NCI-H187 treated with DMSO at 0.1 percent for 48 hours (cell line): ENCODE results near the gene CCT3.
"Not testable (repeated sequence)": the region's sequence is repeated elsewhere in the genome, so short reads cannot be mapped to it uniquely, and the experiment has no call there.

ENCODE experiments used
- DNase-seq: peaks from one replicate; lab custom pipeline; 2025; lab: John Stamatoyannopoulos, UW

Gene CCT3

GRCh38 chr1:156336242-156336641, 1.9 kb downstream of the CCT3 start:
- DNase-seq = no peak

DNA sequence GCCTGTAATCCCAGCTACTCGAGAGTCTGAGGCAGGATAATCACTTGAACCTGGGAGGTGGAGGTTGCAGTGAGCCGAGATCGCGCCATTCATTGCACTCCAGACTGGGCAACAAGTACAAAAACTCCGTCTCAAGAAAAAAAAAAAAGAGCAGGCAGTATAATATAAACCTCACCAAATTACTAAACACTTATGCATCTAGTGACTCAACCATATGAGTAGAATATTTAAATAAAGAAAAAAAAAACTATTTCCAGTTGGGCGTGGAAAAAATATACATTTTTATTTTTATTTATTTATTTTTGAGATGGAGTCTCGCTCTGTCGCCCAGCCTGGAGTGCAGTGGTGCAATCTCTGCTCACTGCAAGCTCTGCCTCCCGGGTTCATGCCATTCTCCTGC, 14.9 kb downstream of the CCT3 start:
- DNase-seq = not testable (repeated sequence)

GRCh38 chr1:156320560-156320959, 17.5 kb downstream of the CCT3 start:
- DNase-seq = no peak

GRCh38 chr1:156319664-156320063, 18.4 kb downstream of the CCT3 start:
- no peak for DNase-seq

DNA sequence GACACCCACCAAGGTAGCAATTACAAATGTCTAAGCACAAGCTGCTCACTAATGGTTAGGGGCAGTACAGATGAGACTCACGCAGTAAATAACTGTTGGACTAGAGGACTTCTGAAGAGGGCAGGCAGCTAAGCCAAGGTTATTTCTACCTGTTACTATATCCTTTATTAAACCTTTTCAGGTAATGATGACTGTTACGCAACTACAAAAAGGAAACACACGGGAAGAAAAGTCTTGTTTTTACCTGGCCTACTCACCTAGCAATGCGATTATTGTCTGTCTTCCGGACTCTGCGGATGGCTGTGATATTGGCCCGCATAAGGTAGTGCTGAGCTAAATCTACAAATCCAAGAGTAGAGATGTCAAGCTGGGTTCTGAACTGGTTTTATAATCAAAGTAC, 21.2 kb downstream of the CCT3 start:
- DNase-seq = no peak

- DNase-seq = no peak
These were observed 27.1 kb downstream of the CCT3 start for GRCh38 chr1:156310962-156311361.

DNA sequence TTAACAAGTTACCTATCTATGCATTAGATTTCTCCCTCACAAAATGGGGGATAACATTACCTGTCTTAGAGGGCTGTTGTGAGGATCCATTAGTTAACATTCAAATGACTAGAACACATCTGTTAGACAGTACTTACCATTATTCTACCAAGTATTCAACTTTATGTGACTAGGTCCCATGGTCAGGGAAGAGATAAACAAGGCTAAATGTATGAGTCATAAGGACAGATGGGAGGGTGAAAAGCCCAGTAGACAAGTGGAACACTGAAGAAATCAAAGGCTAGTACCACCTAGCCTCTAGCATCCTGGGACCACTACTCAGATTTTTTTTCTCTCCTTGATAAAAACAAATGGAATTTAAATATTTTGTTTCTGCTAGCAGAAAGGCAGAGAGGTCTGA, 30.0 kb downstream of the CCT3 start:
- DNase-seq = no peak

- DNase-seq = no peak
These were observed 32.9 kb downstream of the CCT3 start for GRCh38 chr1:156305215-156305614.

- DNase-seq = no peak
These were observed 34.9 kb downstream of the CCT3 start for GRCh38 chr1:156303241-156303640.

GRCh38 chr1:156298852-156299357, 39.2 kb downstream of the CCT3 start, which contains the start of gene VHLL:
Gene VHLL (minus strand): TSS chr1:156299307. CDS start chr1:156299189, 118 bp downstream.
- DNase-seq = no peak

DNA sequence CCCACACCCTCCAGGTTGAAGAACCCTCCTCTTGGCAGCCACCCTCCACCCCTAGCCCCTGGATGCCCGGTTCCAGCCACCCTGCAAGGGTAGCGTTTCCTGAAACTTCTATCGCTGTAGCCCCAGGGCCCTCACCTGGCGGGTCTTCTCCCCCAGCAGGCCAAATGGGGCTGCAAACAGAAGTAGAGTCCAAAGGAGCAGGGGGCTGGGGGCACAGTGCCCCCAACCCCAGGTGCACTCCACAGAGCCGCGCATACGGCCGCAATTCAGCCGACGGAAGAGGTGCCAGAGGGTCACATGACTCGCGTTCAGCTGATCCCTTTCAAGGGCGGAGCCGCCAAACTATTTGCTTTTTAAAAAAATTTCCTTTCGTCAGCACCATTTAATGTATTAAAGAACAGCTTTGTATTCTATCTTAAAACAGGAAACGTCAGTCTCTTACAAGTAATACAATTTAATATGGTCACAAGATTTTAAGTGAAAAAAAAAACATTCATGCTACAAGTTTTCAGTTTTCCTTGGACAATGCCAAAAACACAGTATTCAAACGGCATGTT, 42.6 kb downstream of the CCT3 start, which contains the start of gene GLMP:
GLMP (minus strand) TSS at position 289 of the 557 bp plus-strand sequence; CDS start at position 255, 34 bp downstream.
- DNase-seq = peak; percentile 41

DNA sequence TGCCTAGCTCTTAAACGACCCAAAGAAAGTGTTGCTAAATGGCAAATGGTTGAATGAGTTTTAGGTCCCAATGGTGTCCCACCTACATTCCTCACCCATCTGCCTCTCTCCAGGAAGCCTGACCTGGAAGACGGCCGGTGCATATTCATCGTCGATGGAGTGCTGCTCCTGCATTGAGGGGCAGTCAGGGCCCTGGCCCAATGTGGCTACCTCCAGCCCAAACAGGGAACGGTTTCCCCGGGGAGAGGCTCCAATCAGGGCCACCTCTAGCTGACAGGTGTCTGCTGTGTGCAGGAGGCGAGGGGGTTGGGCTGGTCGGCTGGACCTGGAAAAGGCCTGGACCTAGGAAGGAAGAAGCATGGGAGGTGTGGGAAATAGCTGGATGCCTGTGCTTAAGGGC, 44.2 kb downstream of the CCT3 start:
- no peak for DNase-seq

- no peak for DNase-seq
These were observed 45.0 kb downstream of the CCT3 start for GRCh38 chr1:156293098-156293434.

GRCh38 chr1:156291226-156292061, 46.6 kb downstream of the CCT3 start:
- peak; percentile 40 for DNase-seq

DNA sequence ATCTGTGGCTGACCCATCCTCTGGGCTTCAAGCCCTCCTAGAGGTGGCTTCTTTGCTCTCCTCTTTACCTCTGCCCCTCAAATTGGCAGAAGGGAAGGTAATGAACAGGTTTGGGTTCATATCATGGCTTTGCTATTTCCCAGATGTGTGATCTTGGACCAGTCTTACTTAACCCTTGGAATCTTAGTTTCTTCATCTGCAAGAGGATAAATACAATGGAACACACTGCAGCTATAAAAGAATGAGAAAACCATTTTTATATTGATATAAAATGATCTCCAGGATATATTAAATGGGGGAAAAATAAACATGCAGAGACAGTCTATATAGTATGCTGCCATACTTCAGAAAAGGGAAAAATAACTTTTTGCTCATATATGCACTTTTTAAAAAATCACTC, 48.2 kb downstream of the CCT3 start:
- no peak for DNase-seq

- DNase-seq = no peak
These were observed 52.0 kb downstream of the CCT3 start for GRCh38 chr1:156286061-156286460.

- DNase-seq = no peak
These were observed 52.7 kb downstream of the CCT3 start for GRCh38 chr1:156285437-156285836.

- no peak for DNase-seq
These were observed 53.3 kb downstream of the CCT3 start for GRCh38 chr1:156284757-156285156.

- DNase-seq = no peak
These were observed 54.0 kb downstream of the CCT3 start, which contains the start of gene TMEM79 for GRCh38 chr1:156284112-156284511. Gene TMEM79 (plus strand): TSS chr1:156284325. CDS start chr1:156285227, 902 bp downstream.

- DNase-seq = no peak
These were observed 54.6 kb downstream of the CCT3 start for GRCh38 chr1:156283521-156283920.

DNA sequence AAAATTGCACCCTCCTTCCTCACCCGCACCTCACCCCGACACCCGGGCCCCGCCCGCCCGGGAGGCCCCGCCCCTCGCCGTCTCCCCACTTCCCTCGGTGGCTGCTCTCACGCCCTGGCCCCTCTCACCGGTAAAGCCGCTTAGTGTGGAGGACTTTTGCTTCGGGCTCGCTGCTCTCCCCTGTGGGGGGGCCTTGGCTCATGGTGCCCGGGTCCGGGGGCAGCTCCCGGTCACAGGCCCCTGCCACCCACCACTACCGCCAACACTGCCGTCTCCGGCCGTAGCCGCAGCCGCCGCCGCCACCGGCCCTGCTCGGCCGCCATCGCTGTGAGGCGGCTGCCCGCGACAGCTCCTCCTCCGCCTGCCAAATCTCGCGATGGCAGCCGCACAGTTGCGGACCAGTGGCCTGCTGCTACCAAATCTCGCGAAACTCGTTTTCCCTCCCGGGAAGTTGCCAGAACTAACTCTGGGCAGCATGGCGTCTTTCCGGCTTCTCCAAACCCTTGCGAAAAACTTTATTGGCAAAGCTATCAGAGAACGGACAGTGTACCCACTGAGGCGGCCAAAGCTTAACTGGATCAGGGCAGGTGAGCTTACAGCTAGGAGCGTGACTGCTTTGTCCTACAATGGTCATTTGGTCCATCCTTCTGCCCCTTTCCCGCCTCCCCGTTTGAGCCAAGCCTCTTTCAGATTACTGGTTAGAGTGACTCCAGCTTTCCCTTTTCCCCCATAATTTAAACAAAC, 55.4 kb downstream of the CCT3 start, which contains the start of gene SMG5:
SMG5 (minus strand) TSS at position 347 of the 744 bp plus-strand sequence; CDS start at position 202, 145 bp downstream.
- DNase-seq = peak; percentile 99
